GM19239 (cell line): ENCODE data around the gene ABCG2.
"Not testable (repeated sequence)": the region's sequence is repeated elsewhere in the genome, so short reads cannot be mapped to it uniquely, and the experiment has no call there.

Source experiments
- DNase-seq: peaks from one replicate; pipeline ENCODE4 v3.0.0; 2011; ENCODE audit warnings: low spot score; ENCODE audit not compliant: insufficient read length
- FAIRE-seq: peaks from 2 replicates; lab custom pipeline; 2011; peaks lifted over from hg19 to GRCh38; lab: Jason Lieb, UNC

The ABCG2 gene

GRCh38 chr4:88169298-88169697 lies 10.9 kb upstream of the ABCG2 start:
- FAIRE-seq (no peak), DNase-seq (no peak)

- DNase-seq = no peak
- FAIRE-seq = no peak
Observed at GRCh38 chr4:88166608-88167007, 8.2 kb upstream of the ABCG2 start.

GRCh38 chr4:88163336-88163735 lies 4.9 kb upstream of the ABCG2 start:
- DNase-seq = no peak
- FAIRE-seq = no peak

GRCh38 chr4:88162626-88163025 lies 4.2 kb upstream of the ABCG2 start:
- no peak for FAIRE-seq
- no peak for DNase-seq

GRCh38 chr4:88159229-88159725 lies 838 bp upstream of the ABCG2 start:
- no peak for DNase-seq
- FAIRE-seq = no peak

GRCh38 chr4:88158038-88158488 lies 376 bp downstream of the ABCG2 start:
- no peak for FAIRE-seq
- no peak for DNase-seq

GRCh38 chr4:88152331-88152730 lies 6.1 kb downstream of the ABCG2 start:
- not testable (repeated sequence) for FAIRE-seq, DNase-seq

GRCh38 chr4:88148560-88148959 lies 9.9 kb downstream of the ABCG2 start:
- FAIRE-seq (no peak), DNase-seq (no peak)

GRCh38 chr4:88147799-88148217 lies 10.6 kb downstream of the ABCG2 start:
- FAIRE-seq = no peak

GRCh38 chr4:88146891-88147290 lies 11.5 kb downstream of the ABCG2 start:
- FAIRE-seq (no peak), DNase-seq (no peak)

More at GRCh38 chr4:88147799-88148217, 10.6 kb downstream of the ABCG2 start:
- DNase-seq = no peak

- DNase-seq = no peak
- FAIRE-seq = no peak
Observed at GRCh38 chr4:88144866-88145300, 13.6 kb downstream of the ABCG2 start.

GRCh38 chr4:88144048-88144447 lies 14.4 kb downstream of the ABCG2 start:
- DNase-seq = no peak
- no peak for FAIRE-seq

- FAIRE-seq = no peak
- DNase-seq = no peak
Observed at GRCh38 chr4:88143504-88143903, 14.9 kb downstream of the ABCG2 start.

GRCh38 chr4:88138561-88138960 lies 19.9 kb downstream of the ABCG2 start:
- FAIRE-seq = no peak
- no peak for DNase-seq

GRCh38 chr4:88137112-88137511 lies 21.3 kb downstream of the ABCG2 start:
- DNase-seq = no peak
- no peak for FAIRE-seq

GRCh38 chr4:88136249-88136648 lies 22.2 kb downstream of the ABCG2 start:
- DNase-seq (no peak), FAIRE-seq (no peak)

- FAIRE-seq = no peak
- no peak for DNase-seq
Observed at GRCh38 chr4:88135356-88135663, 23.1 kb downstream of the ABCG2 start.

- FAIRE-seq (no peak), DNase-seq (no peak)
Observed at GRCh38 chr4:88134536-88135355, 23.7 kb downstream of the ABCG2 start.

- no peak for FAIRE-seq
- DNase-seq = no peak
Observed at GRCh38 chr4:88134111-88134510, 24.3 kb downstream of the ABCG2 start.

- FAIRE-seq (no peak), DNase-seq (no peak)
Observed at GRCh38 chr4:88130544-88131305, 27.7 kb downstream of the ABCG2 start.

GRCh38 chr4:88130003-88130402 lies 28.4 kb downstream of the ABCG2 start:
- DNase-seq = no peak
- FAIRE-seq = no peak
